Spleen (tissue), 7 donors: Measurements from ENCODE around the gene USP49.

Experiments used
- POLR2AphosphoS5 ChIP-seq, 3 donors: sonication (generic); formaldehyde crosslinking; IDR thresholded peaks; one replicate each; pipeline ENCODE4 v1.5.1; 2017; ENCODE audit warnings: antibody characterized with exemption in 3 of 3
- TF ChIP-seq, protein P1 (sequence below), 11 experiments: fragments of 200-600 bp in 7 of 11; fragments of 450-650 bp in 4 of 11; sonication (generic) in 4 of 11; IDR thresholded peaks in 8 of 11; conservative IDR thresholded peaks in 3 of 11; 1 replicate in 7 of 11; 2 replicates in 4 of 11; pipeline versions ENCODE4 v1.4.0 to v1.8.0; 2016 to 2021; ENCODE audit warnings: antibody characterized with exemption in 11 of 11, inconsistent platforms in 4 of 11, mild to moderate bottlenecking in 1 of 11
- donor health status: DM: no; HTN: no; CAD: no; lungs with moderate emphysema.
- donor health status: DM: no; HTN: no; CAD: no.
- donor health status: DM: no; HTN: no; CAD: no.

DNA sequence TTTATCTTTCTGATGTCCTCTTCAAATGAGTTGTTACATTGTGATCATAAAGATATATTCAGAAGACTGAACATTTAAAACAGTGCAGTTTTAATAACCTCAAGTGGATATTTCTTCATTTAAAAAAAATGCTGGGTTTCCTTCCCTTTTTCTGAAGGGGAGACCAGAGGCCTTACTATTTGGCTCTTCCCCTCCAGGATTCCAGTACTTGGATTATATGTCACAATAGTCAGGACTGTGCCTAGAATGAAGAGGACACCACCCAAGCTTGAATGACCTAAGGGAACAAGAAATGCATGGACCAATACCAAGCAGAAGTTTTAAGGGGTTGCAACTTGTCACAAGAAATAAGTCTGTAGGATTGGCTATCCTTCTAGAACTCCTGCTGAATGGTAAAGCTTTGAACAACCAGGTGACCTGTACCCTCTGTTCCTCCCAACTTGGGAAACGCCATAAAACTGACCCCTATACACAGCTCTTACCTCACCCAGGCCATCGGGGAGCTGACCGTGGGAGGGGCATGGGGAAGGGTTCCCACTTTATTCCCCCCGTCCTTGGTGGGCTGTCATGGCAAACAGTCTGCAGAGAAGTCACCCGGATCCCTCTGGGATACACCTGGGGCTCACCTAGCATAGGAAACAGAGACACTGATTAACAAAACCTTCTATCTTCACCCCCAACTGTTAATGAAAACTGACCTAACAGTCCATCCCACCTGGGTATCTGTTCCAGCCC, 117.5 kb downstream of the USP49 start:
- TF ChIP-seq, protein P1, sequence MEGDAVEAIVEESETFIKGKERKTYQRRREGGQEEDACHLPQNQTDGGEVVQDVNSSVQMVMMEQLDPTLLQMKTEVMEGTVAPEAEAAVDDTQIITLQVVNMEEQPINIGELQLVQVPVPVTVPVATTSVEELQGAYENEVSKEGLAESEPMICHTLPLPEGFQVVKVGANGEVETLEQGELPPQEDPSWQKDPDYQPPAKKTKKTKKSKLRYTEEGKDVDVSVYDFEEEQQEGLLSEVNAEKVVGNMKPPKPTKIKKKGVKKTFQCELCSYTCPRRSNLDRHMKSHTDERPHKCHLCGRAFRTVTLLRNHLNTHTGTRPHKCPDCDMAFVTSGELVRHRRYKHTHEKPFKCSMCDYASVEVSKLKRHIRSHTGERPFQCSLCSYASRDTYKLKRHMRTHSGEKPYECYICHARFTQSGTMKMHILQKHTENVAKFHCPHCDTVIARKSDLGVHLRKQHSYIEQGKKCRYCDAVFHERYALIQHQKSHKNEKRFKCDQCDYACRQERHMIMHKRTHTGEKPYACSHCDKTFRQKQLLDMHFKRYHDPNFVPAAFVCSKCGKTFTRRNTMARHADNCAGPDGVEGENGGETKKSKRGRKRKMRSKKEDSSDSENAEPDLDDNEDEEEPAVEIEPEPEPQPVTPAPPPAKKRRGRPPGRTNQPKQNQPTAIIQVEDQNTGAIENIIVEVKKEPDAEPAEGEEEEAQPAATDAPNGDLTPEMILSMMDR (IDR thresholded peaks at IDR 0.05 in 8 of 11, conservative IDR thresholded peaks at IDR 0.05 in 3 of 11) = no peak
- TF ChIP-seq POLR2AphosphoS5 (IDR thresholded peaks at IDR 0.05) = no peak
